Cortex of kidney (tissue), 1 donor: Measurements from ENCODE around the gene FOXE1.

Source experiments
- DNase-seq: peaks from one replicate; lab custom pipeline; 2025; lab: John Stamatoyannopoulos, UW

The FOXE1 gene

DNA sequence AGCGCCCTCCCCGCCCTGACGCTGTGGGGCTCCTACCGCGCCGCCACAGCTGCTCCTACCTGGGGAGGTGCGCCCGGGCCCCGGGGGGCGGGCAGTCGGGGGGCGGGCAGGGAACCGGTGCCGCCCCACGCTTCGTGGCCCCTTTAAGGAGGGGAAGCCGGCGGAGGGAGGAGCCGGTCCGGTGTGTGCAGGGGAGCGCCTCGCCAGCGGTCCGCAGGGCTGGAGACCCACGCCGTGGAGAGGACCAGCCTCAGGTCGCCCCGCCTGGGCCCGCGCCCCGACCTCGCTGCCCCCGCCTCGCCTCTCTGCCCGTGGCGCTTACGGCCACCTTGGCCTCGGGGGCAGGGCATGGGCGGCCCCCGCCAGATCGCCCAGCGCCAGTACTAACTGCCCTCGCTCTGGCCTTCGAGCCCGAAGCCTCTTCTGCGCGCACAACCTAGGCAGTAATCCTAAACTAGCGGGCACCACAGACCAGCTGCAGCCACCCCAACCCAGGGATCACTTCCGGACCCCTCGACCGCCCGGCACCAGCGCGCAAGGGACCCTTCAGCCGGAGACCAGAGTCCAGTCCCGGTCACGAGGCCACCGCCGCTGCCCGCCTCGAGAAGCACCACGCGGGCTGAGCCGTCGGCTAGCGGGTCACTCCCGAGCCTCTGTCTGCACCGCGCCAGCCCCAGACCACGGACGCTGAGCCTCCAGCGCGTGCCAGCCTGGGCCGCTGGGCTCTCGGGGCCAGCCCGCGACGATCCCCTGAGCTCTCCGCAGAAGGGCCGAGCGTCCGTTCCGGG is at the start of gene FOXE1:
TSS of gene FOXE1 (plus strand) at position 171 of the 788 bp plus-strand sequence. CDS start 689 bp downstream, outside the sequence.
- DNase-seq, result no peak

DNA sequence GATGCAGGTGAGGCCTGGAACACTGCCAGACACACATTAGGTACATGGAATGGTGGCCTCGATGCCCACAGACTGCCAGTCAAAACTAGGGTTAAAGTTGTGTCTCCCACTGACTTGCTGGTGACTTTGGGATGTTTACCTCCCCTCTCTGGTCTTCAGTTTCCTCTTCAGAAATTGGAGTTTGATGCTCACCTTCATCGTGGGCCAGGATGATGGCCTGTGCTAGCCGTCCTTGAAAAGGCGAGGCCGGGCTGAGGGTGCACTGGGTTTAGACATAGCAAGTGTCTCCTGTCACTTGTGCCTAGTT is 49.0 kb upstream of the FOXE1 start:
- DNase-seq, result no peak

DNA sequence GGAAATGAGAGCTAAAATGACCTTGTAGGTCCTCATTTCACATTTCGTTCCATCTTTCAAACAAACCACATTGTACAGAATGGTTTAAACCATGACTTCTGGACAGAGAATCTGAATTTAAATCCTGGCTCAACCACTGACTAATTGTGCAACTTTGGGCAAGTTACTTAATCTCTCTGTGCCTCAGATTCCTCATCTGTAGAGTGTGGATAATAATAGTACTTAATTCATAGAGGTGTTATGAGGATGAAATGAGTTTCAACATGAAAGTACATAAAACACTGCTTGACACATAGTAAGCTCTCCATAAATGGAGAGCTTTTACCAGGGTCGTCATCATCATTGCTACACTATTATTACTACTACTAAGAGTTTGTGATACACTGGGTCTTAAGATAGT is 46.3 kb upstream of the FOXE1 start:
- no peak for DNase-seq

DNA sequence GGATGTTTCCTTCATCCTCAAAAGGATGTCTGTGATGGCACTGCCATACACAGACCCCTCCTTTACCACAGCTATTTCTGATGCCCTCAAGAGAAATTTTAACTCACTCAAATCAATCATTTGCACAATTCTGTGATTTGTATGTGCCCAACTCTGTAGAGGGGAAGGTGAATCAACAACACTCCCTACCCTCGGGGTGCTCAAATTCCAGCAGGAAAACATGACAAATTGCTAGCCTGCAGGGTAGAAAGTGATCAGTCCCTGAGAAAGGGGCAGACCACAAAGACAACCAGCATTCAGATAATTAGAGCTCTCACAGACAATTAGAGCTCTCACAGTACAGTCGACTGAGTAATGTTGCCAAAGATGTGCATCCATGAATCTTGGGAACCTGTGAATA is 45.3 kb upstream of the FOXE1 start:
- no peak for DNase-seq

DNA sequence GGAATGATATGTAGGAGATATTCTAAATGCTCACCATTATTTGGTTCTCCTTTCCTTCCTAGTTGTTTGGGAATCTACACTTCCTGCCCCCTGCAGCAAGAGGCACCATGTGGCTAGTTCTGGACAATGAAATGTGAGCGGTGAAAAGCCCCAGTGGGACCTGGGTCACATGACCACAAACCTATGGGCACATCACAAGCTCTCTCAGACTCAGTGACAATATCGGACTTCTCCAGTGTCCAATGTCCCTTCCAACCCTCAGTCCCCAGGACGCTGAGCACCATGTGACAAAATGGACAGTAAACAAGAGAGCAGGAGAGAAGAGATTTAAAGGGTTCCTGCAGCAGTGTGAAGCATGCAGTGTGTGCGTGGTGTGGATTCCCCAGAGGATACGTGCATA is 44.6 kb upstream of the FOXE1 start:
- no peak for DNase-seq

DNA sequence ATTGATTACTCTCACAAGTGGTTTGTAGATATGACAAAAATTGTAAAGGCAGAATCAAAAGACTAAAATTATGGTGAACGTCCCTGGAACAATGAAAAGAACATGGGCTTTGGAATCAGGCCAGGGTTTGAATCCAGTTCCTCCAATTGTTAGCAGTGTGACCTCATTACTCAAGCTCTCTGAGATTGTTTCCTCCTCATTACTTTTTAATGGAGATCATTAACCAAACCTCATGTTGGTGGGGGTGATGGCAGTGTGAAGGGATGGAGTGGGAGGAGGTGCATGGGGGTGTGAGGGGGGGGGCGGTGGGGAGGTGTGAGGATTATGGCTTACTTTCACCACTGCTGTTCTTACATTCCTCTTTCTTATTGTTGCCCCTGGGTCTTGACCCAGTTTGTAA is 44.1 kb upstream of the FOXE1 start:
- DNase-seq, result no peak

DNA sequence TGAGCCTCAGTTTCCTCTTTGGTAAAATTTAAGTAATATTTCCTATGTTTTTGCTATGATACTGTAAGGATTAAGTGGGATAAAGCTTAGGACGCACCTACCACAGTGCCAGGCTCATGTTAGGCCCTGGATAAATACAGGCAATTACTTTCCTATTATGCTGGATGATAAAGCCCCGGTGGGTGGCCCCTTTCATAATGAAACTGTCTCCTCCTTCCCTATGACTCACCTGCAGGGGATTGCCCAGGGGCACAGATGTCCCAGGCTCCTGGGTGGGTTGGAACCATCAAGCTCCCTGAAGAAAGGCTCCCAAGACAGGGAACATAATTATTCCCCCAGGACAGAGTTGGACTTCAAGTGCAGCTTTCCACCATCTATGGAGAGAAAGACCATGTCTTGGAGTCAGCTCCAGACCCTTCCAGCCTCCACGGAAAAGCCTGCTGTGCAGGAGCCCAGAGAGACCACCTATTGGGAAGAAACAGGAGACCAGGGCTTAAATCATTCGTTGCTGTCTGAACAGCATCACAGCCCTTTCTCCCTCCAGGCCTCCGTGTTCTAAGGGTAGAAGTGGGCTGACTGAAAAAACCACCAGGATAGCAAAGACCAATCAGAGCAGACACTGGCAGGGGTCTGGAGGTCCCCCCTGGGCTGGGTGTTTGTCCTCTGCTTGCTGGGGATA is 43.2 kb upstream of the FOXE1 start:
- DNase-seq, result no peak

DNA sequence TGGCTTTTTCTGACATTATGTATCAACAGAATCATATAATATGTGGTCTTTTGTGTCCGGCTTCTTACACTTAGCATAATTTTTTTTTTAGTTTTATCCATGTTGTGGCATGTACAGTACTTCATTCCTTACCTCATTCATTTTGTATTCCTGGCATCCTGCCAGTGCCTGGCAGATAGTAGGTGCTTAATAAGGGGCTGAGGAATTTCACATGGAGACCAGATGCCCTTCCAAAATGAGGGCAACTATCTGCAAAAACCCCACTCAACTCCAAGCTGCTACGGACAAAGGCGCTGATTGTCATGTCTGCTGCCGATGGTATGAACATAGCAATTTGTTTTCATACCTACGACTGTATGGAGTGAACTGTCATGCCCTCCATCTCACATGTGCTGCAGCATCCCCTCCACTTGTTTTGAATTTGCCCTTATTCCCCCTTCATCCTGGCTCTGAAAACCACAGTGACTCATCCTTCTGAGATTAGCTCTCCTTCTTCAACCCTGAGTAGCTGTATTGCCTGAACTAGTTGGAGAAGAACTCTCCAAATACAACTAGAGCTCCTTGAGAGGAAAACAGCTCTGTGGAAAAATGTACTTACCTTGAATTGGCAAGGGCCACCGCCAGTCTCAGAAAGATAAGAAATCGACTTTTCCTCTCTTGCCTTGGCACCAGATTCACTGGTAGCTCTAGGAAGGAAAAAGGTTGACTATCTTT is 41.3 kb upstream of the FOXE1 start:
- no peak for DNase-seq

DNA sequence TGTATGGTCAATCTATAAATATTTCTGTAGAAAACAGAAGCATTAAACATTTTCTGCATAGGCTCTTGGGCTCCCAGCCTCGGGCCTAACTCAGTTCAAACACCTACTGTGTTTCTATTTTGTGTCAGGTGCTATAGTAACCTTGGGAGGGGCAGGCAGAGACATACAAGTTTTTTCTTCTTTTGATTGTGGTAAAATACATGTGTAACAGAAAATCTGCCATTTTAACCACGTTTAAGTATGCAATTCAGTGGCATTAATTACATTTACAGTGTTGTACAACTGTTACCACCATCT is 40.8 kb upstream of the FOXE1 start:
- no peak for DNase-seq

DNA sequence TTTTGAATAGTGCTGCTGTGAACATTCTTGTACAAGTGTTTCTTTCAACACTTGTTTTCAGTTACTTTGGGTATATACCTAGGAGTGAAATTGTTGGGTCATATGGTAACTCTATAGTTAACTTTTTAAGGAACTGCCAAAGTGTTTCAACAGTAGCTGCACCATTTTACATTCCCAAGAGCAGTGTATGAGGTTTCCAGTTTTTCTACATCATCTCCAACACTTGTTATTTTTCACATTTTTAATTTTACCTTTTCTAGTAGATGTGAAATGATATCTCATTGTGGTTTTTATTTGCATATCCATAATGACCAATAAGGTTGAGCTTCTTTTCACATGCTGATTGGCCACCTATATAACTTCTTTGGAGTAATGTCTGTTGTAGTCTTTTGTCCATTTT is 40.0 kb upstream of the FOXE1 start:
- DNase-seq, result no peak

DNA sequence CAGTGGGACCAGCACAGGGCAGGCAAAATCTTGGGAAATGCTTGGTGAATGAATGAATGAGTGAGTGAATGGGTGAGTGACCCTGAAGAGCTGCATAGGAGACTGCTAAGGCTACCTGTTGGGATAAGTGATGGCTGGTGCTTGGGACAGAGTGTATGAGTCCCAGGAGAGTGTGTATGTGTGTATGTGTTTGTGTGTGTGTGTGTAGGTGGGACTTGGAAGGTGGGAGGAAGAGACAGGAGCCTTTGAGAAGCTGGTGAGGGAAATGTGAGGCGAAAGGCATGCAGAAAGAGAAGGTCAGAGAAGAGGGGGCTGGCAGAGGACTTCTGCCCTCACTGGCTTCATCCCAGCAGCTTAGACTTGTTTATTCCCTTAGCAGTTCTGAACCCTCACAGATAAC is 33.3 kb upstream of the FOXE1 start:
- DNase-seq, result no peak

DNA sequence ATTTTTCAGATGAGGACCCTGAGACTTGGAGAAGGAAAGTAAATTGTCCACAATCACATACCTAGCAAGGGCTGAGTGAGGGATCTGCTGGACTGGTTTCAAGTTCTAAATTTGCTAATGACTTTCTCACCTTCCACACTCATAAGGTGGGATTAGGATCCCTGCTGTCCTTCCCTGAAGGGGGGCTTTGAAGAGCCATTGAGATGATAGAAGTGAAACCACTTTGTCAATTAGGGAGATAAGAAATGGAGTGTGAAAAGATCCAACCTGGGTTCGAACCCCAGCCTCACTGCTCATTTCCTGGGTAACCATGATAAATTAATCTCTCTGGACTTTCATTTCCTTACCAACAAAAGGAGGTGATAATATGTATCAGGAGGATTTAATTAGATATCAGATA is 32.7 kb upstream of the FOXE1 start:
- no peak for DNase-seq

DNA sequence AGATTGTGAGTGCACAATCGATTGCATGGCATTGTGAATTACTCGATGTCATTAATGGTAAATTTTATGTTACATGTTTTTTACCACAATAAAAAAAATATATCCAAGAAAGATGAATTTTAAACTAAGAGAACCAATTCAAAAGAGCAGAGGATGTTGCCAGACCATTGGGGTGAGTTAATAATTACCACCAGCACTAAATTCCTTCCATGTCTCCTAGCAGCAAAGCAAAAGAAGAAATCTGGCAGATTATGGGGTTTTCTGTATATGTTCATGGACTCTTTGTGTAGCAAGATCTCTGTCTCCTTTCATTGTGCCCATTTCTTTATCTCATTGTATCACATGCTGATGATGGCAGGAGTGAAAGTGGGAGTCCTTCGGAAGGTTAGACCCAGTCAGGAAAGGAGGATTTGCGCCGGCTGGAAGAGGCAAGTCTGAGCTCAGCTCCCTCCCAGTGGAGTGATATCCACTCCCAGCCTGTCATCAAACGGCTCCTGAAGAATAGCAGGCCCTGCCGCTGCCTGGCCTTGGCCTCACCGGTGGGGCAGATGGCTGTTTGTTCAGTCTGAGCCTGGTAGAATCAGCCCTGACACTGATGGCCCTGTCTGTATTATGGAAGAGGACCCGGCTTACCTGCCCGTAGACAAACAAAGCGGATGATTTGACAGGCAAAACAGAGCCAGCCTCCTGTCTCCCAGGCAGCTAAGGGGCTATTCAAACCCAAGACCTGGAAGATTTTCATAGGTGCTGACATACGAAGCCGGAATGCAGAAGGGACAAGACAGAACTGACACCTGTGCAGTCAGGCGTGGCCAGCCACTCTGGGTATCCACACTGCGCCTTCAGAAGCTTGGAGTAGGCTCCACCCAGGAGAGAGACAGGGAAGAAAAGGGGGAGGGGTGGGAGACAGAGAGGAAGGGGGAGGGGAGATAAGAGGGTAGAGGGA is 21.9 kb upstream of the FOXE1 start:
- DNase-seq, result no peak

DNA sequence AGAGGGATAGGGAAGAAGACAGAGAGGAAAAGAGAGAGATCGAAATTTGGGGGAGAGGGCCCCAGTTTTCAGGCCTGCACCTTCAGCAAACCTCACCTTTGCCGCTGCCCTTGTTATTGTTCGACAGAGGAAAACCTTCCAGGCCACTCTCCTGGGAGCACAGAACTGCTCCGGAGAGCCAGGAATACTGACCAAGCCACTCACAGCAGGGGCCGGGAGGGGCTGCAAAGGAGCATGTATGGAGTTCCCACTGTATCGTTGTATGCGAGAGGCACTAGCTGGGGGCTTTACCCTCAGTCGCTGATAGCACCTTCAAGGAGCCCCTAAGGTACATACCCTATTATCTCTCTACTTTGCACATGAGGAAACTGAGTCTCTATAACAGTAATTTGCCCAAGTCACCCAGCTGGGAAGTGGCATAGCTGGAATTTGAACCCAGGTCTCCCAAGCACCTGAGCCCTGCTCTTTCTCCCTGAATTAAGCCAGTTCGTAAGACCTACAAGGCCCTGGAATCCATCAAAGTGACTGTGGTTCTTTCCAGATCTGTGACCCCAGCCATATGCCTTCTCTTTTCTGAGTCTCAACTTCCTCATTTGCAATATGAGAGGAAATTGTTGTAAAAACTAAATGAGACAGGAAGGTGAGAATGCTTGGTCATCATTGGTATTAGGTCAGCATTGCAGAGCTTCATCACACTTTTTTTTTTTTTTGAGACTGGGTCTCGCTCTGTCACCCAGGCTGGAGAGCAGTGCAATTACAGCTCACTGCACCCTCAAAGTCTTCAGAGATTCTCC is 21.0 kb upstream of the FOXE1 start:
- no peak for DNase-seq

DNA sequence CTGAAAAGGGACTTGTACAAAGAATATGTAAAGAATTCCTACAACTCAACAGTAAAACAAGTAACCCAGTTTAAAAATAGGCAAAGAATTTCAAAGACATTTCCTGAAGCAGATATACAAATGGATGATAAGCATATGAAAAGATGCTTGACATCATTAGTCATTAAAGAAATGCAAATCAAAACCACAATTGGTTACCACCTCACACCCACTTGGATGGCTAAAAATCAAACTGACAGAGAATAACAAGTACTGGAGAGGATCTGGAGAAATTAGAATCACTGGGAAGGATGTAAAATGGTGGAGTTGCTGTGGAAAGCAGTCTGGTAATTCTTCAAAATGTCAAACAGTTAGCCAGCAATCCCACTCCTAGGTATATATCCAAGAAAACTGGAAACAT is 12.5 kb upstream of the FOXE1 start:
- DNase-seq, result no peak

DNA sequence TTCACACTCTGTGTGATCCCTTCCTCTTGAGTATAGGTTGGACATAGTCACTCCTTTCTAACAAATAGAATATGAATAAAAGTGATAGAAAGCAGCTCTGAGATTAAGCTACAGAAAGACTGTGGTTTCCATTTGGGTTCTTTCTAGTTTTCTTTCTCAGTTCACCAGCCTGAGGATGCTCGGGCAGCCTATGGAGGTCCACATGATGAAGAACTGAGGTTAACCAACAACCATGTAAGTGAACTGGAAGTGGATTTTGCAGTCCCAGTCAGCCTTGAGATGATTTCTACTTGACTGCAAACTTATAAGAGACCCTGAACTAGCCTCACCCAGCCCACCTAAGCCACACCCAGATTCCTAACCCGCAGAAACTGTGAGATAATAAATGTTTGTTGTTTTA is 10.1 kb upstream of the FOXE1 start:
- no peak for DNase-seq

DNA sequence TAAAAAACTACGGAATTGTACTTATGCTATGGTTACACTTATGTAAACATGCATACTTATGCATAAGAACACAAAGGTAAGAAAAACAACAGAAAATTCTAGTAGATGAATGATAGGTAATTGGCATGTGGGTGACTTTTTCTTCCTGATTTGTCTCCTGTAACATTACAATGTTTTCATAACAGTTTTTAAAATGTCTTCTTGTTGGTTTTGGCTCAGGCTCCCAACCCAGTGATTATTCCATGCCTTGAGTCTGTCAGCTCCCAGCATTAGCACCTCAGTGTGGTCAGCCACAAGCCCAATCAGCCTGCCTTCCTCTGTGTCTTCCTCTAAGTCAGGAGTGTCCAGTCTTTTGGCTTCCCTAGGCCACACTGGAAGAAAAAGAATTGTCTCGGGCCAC is 7.9 kb upstream of the FOXE1 start:
- no peak for DNase-seq

DNA sequence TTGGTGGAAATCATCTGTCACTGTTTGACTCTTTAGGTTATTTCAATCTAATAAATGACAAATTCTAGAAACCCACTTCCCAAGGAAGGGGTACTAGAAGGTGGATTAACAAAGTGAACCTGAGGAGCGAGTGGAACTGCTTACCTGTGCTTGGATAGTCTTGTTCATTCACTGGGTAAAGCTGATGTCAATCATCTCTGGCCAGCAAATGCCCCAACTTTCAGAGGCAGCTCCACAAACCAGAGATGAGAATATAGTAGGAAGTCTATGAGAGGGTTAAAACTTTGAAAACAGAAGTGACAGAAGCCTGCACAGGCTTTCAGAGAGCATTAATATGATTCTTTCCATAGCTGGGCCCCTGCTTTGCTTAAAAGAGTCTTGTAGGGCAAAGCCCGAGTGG is 7.3 kb upstream of the FOXE1 start:
- no peak for DNase-seq

DNA sequence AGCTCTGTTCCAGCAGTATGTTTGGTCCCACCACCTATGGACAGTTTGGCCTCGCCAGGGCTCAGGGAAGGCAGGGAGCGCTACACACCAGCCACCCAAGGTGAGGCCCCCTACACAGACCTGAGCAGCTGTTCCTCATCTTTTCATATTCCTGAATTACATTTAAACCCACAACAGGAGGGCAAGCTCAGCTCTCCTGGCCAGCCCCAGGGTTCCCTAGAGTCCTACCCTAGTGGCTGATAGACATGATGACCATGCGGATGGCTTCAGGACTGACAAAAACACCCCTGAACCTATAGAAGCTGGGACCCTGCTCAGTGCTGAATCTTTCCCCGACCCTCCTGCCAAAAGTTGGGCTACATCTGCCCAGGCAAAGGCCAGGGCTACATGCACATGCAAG is 6.7 kb upstream of the FOXE1 start:
- no peak for DNase-seq

DNA sequence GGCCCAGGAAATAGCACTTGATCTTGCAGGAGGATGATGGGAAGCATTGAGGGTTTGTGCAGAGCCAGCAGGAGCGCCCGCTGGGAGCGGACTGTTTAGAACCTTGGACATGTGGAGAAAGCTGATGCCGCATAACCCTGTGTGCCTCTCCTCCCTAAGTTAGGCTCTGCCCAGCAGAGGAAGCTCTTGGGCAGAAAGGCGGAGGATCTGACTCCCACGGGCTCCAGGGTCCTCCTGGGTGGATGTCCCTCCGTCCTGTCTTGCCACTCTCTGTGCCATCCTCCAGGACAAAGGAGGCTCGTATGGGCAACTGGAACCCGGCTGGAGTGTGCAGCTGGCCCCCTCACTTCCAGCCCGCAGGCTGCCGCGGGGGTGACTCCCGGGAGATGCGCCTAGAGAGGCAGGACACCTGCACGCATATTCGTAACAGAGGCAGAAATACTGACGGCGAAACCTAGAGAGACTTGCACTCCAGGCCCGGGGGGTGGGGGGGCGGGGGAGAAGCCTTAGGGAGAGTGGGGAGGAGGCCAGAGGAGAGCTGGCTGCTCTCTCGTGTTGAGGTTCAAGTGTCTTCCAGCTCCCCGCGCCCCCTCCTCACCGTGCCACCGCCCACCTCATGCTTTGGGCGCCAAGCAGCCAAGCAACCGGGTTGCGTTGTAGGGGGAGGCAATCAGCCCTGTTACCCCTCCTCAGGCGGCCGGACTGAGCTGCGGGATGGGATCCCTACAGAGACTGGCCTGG is 5.4 kb upstream of the FOXE1 start:
- no peak for DNase-seq

DNA sequence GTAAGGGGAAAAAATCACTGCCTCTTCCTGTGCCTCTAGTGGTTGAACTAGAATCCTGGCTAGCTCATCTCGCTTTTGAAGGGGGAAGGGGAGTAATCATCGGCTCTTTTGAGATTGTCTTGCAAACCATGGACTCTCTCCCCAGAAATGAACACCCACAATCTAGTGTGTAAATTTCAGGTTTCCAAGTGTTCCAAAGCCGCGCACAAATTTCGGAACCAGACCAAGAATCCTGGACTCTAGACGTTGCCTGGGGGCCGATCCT is 4.9 kb upstream of the FOXE1 start:
- DNase-seq, result no peak
